Measurements from ENCODE around the gene SCFD2.

DNA sequence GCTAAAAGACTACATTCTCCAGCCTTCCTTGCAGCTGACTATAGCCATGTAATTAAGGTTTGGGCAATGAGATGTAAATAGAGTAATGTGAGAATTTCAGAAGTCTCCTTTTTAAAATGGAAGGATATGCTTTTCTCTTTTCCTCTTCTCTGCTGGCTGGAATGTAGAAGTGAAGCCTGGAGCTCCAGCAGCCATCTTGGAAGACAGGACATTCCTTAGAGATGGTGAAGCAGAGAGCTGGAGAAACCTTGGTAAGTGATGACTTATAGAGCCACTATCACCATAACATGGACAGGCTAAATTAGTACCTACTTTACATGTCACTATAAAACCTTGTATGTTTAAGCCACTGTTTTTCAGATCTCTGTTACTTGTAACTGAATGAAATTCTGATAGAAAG lies 455.7 kb downstream of the SCFD2 start:
- TF ChIP-seq, protein P1, sequence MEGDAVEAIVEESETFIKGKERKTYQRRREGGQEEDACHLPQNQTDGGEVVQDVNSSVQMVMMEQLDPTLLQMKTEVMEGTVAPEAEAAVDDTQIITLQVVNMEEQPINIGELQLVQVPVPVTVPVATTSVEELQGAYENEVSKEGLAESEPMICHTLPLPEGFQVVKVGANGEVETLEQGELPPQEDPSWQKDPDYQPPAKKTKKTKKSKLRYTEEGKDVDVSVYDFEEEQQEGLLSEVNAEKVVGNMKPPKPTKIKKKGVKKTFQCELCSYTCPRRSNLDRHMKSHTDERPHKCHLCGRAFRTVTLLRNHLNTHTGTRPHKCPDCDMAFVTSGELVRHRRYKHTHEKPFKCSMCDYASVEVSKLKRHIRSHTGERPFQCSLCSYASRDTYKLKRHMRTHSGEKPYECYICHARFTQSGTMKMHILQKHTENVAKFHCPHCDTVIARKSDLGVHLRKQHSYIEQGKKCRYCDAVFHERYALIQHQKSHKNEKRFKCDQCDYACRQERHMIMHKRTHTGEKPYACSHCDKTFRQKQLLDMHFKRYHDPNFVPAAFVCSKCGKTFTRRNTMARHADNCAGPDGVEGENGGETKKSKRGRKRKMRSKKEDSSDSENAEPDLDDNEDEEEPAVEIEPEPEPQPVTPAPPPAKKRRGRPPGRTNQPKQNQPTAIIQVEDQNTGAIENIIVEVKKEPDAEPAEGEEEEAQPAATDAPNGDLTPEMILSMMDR (IDR thresholded peaks at IDR 0.05; ENCODE audit: insufficient read depth, low read length): no peak
- TF ChIP-seq, protein P2, sequence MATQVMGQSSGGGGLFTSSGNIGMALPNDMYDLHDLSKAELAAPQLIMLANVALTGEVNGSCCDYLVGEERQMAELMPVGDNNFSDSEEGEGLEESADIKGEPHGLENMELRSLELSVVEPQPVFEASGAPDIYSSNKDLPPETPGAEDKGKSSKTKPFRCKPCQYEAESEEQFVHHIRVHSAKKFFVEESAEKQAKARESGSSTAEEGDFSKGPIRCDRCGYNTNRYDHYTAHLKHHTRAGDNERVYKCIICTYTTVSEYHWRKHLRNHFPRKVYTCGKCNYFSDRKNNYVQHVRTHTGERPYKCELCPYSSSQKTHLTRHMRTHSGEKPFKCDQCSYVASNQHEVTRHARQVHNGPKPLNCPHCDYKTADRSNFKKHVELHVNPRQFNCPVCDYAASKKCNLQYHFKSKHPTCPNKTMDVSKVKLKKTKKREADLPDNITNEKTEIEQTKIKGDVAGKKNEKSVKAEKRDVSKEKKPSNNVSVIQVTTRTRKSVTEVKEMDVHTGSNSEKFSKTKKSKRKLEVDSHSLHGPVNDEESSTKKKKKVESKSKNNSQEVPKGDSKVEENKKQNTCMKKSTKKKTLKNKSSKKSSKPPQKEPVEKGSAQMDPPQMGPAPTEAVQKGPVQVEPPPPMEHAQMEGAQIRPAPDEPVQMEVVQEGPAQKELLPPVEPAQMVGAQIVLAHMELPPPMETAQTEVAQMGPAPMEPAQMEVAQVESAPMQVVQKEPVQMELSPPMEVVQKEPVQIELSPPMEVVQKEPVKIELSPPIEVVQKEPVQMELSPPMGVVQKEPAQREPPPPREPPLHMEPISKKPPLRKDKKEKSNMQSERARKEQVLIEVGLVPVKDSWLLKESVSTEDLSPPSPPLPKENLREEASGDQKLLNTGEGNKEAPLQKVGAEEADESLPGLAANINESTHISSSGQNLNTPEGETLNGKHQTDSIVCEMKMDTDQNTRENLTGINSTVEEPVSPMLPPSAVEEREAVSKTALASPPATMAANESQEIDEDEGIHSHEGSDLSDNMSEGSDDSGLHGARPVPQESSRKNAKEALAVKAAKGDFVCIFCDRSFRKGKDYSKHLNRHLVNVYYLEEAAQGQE (IDR thresholded peaks at IDR 0.05; ENCODE audit: insufficient replicate concordance, low read depth): no peak
- no peak for TF ChIP-seq POLR2AphosphoS5 (IDR thresholded peaks at IDR 0.05; ENCODE audit: low read depth)
- no peak for TF ChIP-seq GABPA (IDR thresholded peaks at IDR 0.05; ENCODE audit: low read depth)

All from HL-60 (cell line).